ENCODE results near the gene MYOM1.
"Not testable (repeated sequence)": the region's sequence is repeated elsewhere in the genome, so short reads cannot be mapped to it uniquely, and the experiment has no call there.

The MYOM1 gene

GRCh38 chr18:3053081-3053480, 166.7 kb downstream of the MYOM1 start:
- DNase-seq (ENCODE audit: low spot score in 2 of 2) (no peak), ATAC-seq (replicated peaks; ENCODE audit: extremely low read depth, poor library complexity, severe bottlenecking) (no peak)
- Mint-ChIP-seq H3K36me3 (ENCODE audit: insufficient read depth) (peaks cover under 1% of the 10 kb centered on the region), H3K4me3 (no peak overlapping the region), H3K9me3 (peaks cover 7% of the 10 kb centered on the region), H3K27me3 (no peaks in the 10 kb centered on the region), H3K4me1 (peaks cover 24% of the 10 kb centered on the region), H3K27ac (ENCODE audit: low read depth) (no peak overlapping the region)

GRCh38 chr18:3052411-3052758, 167.4 kb downstream of the MYOM1 start:
- H3K27ac Mint-ChIP-seq (ENCODE audit: low read depth), result no peak overlapping the region
- no peak for ATAC-seq (replicated peaks; ENCODE audit: extremely low read depth, poor library complexity, severe bottlenecking)

GRCh38 chr18:3051718-3052410, 167.9 kb downstream of the MYOM1 start:
- Mint-ChIP-seq H3K27me3 (no peaks in the 10 kb centered on the region), H3K36me3 (ENCODE audit: insufficient read depth) (no peaks in the 10 kb centered on the region), H3K4me3 (no peak overlapping the region), H3K4me1 (peaks cover 14% of the 10 kb centered on the region), H3K9me3 (peaks cover 7% of the 10 kb centered on the region), H3K27ac (ENCODE audit: low read depth) (no peak overlapping the region)
- ATAC-seq (replicated peaks; ENCODE audit: extremely low read depth, poor library complexity, severe bottlenecking) (no peak), DNase-seq (ENCODE audit: low spot score in 2 of 2) (no peak)

More at GRCh38 chr18:3052411-3052758, 167.4 kb downstream of the MYOM1 start:
- Mint-ChIP-seq H3K4me3 (no peak overlapping the region), H3K9me3 (peaks cover 7% of the 10 kb centered on the region), H3K27me3 (no peaks in the 10 kb centered on the region), H3K36me3 (ENCODE audit: insufficient read depth) (no peaks in the 10 kb centered on the region), H3K4me1 (peaks cover 19% of the 10 kb centered on the region)
- DNase-seq (ENCODE audit: low spot score in 2 of 2), result no peak

- not testable (repeated sequence) for H3K36me3 Mint-ChIP-seq (ENCODE audit: insufficient read depth); ATAC-seq (replicated peaks; ENCODE audit: extremely low read depth, poor library complexity, severe bottlenecking); H3K4me3 Mint-ChIP-seq; DNase-seq (ENCODE audit: low spot score in 2 of 2); H3K4me1 Mint-ChIP-seq; H3K27ac Mint-ChIP-seq (ENCODE audit: low read depth); H3K9me3 Mint-ChIP-seq; H3K27me3 Mint-ChIP-seq
These were observed 169.8 kb downstream of the MYOM1 start for GRCh38 chr18:3049897-3050454.

DNA sequence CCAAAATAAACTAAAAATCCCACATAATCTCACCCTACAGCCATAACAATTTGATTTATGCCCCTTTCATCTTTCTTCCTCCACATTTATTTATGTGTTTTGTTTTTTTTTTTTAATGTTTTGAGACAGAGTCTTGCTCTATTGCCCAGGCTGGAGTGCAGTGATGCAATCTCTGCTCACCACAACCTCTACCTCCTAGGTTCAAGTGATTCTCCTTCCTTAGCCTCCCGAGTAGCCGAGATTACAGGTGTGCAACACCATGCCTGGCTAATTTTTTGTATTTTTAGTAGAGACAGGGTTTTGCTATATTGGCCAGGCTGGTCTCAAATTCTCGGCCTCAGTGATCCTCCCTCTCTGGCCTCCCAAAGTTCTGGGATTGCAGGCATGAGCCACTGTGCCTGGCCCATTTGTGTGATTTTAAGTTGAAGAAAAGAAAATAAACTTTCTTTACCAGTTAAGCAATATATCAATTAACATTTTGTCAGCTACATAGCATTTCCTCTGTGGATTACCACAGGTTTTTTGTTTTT, 170.9 kb downstream of the MYOM1 start:
- DNase-seq (ENCODE audit: low spot score in 2 of 2), result no peak
- Mint-ChIP-seq H3K27ac (ENCODE audit: low read depth) (no peak overlapping the region), H3K4me1 (peaks cover 7% of the 10 kb centered on the region), H3K4me3 (no peak overlapping the region), H3K9me3 (peaks cover 7% of the 10 kb centered on the region), H3K27me3 (no peaks in the 10 kb centered on the region), H3K36me3 (ENCODE audit: insufficient read depth) (no peaks in the 10 kb centered on the region)
- no peak for ATAC-seq (replicated peaks; ENCODE audit: extremely low read depth, poor library complexity, severe bottlenecking)

DNA sequence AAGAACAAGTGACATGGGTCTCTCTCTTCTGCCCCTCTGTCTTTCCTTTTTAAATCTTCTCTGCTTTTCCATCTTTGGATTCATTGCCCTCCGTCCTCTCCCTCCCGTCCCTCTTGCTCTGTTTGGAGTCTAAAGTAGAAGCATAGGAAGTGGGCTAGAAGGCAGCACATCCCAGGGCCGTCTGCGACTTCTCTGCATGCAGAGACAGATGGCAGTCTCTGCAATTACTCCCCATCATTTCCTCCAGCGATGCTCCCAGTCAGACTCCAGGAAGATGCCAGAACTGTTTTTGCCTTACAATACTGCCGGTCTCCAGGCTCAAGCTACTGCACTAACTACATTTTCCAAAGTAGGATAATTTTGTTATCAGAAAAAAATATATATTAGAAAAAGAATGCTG, 171.6 kb downstream of the MYOM1 start:
- DNase-seq (ENCODE audit: low spot score in 2 of 2) (no peak), ATAC-seq (replicated peaks; ENCODE audit: extremely low read depth, poor library complexity, severe bottlenecking) (no peak)
- Mint-ChIP-seq H3K27me3 (no peaks in the 10 kb centered on the region), H3K27ac (ENCODE audit: low read depth) (no peak overlapping the region), H3K4me3 (no peak overlapping the region), H3K36me3 (ENCODE audit: insufficient read depth) (no peaks in the 10 kb centered on the region), H3K9me3 (peaks cover 1% of the 10 kb centered on the region), H3K4me1 (peaks cover 7% of the 10 kb centered on the region)

DNA sequence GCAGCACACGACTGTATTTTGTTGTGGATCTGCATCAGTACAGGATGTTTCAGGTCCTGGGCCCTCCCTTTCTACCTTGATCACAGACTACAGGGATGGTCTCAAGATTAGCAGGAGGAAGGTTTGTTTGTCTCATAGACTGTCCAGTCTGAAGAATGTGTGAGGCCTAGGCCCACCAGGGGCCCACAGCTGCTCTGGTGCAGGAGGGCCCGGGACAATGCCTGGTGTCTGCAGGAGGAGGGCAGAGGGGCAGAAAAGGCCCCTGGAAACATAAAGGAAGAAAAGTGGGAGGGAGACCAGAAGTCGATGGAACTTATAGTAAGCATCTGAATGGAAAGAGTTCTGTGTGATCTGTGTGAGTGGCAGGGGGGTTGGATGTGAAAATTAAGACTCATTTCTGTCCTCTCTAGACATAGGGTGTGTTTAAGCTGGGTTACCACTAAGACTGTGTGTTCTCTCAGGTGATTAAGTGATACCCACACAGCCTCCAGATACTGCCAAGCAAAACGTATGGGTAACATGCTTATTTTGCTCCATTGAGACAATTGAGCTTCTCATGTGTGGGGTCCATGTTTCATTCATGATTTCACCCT, 173.5 kb downstream of the MYOM1 start:
- DNase-seq (ENCODE audit: low spot score in 2 of 2), result no peak
- Mint-ChIP-seq H3K27ac (ENCODE audit: low read depth) (no peak overlapping the region), H3K36me3 (ENCODE audit: insufficient read depth) (no peaks in the 10 kb centered on the region), H3K4me3 (no peak overlapping the region), H3K4me1 (no peaks in the 10 kb centered on the region), H3K9me3 (no peaks in the 10 kb centered on the region), H3K27me3 (no peaks in the 10 kb centered on the region)
- ATAC-seq (replicated peaks; ENCODE audit: extremely low read depth, poor library complexity, severe bottlenecking), result no peak

DNA sequence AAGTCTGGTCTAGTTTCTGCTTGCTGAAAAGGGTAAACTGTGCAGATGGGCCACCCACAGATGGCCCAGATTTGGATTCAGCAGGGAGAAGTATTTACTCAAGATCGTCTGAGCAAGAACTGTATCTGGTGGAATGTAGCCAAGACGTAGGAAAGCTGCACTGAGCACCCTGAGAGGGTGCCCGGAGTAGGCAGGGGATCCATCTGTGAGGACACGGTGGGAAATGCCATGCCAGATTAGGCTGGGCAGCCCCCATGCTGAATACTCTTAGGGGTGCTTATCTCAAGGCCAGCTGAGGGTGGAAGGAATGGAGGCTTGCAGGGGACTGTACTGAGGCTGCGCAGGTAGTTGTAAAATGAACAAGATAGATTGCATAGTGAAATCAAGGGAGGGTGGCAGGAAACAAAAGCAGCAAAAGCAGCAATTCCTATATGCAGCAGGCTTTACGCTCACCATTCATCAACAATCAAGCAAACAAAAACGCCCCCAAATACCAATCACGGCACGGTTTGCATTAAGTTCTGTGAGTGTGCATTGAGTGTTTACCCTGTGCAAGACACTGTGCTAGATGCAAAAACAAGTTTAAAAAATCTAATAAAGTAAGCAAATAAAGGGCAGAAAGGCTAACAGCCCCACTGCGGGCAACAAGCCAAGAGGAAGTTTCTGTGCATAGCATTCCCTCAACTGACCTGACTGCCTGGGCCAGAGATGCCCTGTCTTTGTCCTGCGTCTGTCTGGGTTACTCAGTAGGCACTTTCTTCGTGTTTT, 174.7 kb downstream of the MYOM1 start:
- no peak for DNase-seq (ENCODE audit: low spot score in 2 of 2)
- Mint-ChIP-seq H3K36me3 (ENCODE audit: insufficient read depth) (no peaks in the 10 kb centered on the region), H3K9me3 (no peaks in the 10 kb centered on the region), H3K4me1 (no peaks in the 10 kb centered on the region), H3K27me3 (no peaks in the 10 kb centered on the region), H3K27ac (ENCODE audit: low read depth) (no peak overlapping the region), H3K4me3 (no peak overlapping the region)
- ATAC-seq (replicated peaks; ENCODE audit: extremely low read depth, poor library complexity, severe bottlenecking), result no peak

GRCh38 chr18:3042379-3042778, 177.4 kb downstream of the MYOM1 start:
- H3K4me1 Mint-ChIP-seq, result peaks cover 5% of the 10 kb centered on the region
- no peaks in the 10 kb centered on the region for H3K27me3 Mint-ChIP-seq
- ATAC-seq (replicated peaks; ENCODE audit: extremely low read depth, poor library complexity, severe bottlenecking) (no peak), DNase-seq (ENCODE audit: low spot score in 2 of 2) (no peak)
- no peaks in the 10 kb centered on the region for H3K36me3 Mint-ChIP-seq (ENCODE audit: insufficient read depth)
- H3K4me3 Mint-ChIP-seq, result no peak overlapping the region
- H3K27ac Mint-ChIP-seq (ENCODE audit: low read depth), result no peak overlapping the region
- no peaks in the 10 kb centered on the region for H3K9me3 Mint-ChIP-seq

- Mint-ChIP-seq H3K4me1 (peaks cover 7% of the 10 kb centered on the region), H3K36me3 (ENCODE audit: insufficient read depth) (no peaks in the 10 kb centered on the region), H3K9me3 (no peaks in the 10 kb centered on the region), H3K27me3 (no peaks in the 10 kb centered on the region), H3K4me3 (no peak overlapping the region), H3K27ac (ENCODE audit: low read depth) (no peak overlapping the region)
- ATAC-seq (replicated peaks; ENCODE audit: extremely low read depth, poor library complexity, severe bottlenecking) (no peak), DNase-seq (ENCODE audit: low spot score in 2 of 2) (no peak)
These were observed 177.9 kb downstream of the MYOM1 start for GRCh38 chr18:3041843-3042242.

- H3K9me3 Mint-ChIP-seq, result no peaks in the 10 kb centered on the region
These were observed 178.9 kb downstream of the MYOM1 start for GRCh38 chr18:3040881-3041280.

DNA sequence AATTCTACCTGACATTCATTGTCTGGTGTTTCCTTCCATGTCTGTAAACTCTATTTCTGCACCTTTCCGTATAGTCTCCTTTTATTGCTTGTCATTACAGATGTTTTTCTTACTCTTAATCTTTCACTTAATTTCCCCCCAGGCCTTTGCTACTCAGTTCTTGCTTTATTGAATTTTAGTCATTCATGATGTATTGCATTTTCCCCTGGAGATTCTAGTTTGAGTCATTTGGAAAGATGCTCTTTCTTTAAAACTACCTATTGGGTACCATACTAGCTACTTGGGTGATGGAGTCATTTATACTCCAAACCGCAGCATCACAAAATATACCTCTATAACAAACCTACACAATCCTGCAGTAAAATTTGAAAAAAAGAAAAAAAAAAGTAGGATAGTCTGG, 179.6 kb downstream of the MYOM1 start:
- H3K4me1 Mint-ChIP-seq, result peaks cover 7% of the 10 kb centered on the region
- DNase-seq (ENCODE audit: low spot score in 2 of 2) (no peak), ATAC-seq (replicated peaks; ENCODE audit: extremely low read depth, poor library complexity, severe bottlenecking) (no peak)
- no peaks in the 10 kb centered on the region for H3K9me3 Mint-ChIP-seq
- H3K27me3 Mint-ChIP-seq, result no peaks in the 10 kb centered on the region
- no peak overlapping the region for H3K27ac Mint-ChIP-seq (ENCODE audit: low read depth)
- no peak overlapping the region for H3K4me3 Mint-ChIP-seq
- no peaks in the 10 kb centered on the region for H3K36me3 Mint-ChIP-seq (ENCODE audit: insufficient read depth)

More at GRCh38 chr18:3040881-3041280, 178.9 kb downstream of the MYOM1 start:
- Mint-ChIP-seq H3K27me3 (no peaks in the 10 kb centered on the region), H3K4me1 (peaks cover 7% of the 10 kb centered on the region), H3K36me3 (ENCODE audit: insufficient read depth) (no peaks in the 10 kb centered on the region), H3K27ac (ENCODE audit: low read depth) (no peak overlapping the region), H3K4me3 (no peak overlapping the region)
- no peak for ATAC-seq (replicated peaks; ENCODE audit: extremely low read depth, poor library complexity, severe bottlenecking)
- no peak for DNase-seq (ENCODE audit: low spot score in 2 of 2)
